ENCODE measurements around the gene IMP3. TPM values are rescaled to one million over a fixed set of nuclear protein-coding genes. Genes with fewer than 3 reads are reported as not detected.
A peak's percentile ranks its signal among the peaks of the same experiment; 100 is the strongest.
"Not testable (repeated sequence)": the region's sequence is repeated elsewhere in the genome, so short reads cannot be mapped to it uniquely, and the experiment has no call there.

IMP3 gene
- total RNA-seq, 1 donor from 2014 or later, result 159 TPM

DNA sequence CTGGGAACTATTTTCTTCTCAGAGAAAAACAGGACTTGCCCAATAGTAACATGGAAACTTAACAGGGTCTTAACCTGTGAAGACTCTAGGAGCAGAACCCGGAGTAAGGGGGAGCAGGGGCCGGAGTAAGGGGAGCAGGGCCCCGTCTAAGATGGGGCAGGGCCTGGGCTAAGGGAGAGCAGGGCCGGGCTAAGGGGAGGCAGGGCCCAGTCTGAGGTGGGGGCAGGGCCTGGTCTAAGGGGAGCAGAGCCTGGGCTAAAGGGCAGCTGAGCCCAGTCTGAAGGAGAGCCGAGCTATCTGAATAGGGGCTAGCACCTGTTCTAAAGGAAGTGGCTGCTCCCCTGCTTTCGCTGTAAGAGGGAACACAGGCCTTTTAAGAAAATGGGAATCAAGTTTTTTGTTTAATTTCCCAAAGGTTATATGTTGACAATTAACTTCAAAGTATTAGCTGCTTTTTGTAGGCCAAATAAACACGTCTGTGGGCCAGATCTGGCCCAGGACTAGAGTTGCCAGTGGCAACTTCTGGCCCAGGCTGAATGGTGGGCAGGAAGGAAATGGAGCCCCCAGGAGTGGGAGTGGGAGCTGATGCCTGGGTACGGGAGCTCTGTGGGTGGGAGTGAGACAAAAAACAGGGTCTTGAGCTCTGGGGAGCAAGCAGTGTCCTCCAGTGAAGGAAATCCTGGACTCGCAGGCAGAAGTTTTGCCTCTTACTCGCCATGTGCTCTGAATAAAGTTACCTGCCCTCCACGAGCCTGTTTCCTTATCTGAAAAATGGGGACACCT, 40.2 kb upstream of the IMP3 start:
- Histone ChIP-seq H3K36me3 (peaks cover 93 to 96% of the 10 kb centered on the region in 2 donors), H3K9me3 (no peaks in the 10 kb centered on the region), H3K27ac (peak overlapping the region; percentile 21 to 23), H3K27me3 (no peaks in the 10 kb centered on the region), H3K4me3 (no peak overlapping the region), H3K4me1 (peaks cover 4 to 20% of the 10 kb centered on the region in 2 donors)
- TF ChIP-seq, protein P1, sequence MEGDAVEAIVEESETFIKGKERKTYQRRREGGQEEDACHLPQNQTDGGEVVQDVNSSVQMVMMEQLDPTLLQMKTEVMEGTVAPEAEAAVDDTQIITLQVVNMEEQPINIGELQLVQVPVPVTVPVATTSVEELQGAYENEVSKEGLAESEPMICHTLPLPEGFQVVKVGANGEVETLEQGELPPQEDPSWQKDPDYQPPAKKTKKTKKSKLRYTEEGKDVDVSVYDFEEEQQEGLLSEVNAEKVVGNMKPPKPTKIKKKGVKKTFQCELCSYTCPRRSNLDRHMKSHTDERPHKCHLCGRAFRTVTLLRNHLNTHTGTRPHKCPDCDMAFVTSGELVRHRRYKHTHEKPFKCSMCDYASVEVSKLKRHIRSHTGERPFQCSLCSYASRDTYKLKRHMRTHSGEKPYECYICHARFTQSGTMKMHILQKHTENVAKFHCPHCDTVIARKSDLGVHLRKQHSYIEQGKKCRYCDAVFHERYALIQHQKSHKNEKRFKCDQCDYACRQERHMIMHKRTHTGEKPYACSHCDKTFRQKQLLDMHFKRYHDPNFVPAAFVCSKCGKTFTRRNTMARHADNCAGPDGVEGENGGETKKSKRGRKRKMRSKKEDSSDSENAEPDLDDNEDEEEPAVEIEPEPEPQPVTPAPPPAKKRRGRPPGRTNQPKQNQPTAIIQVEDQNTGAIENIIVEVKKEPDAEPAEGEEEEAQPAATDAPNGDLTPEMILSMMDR (IDR thresholded peaks at IDR 0.05), result no peak
- DNase-seq (ENCODE audit: low spot score in 2 of 2), result no peak
- intact Hi-C loops (cut with DNase I), result loop anchor here (5.0 kb wide), 1 partner anchor 103 kb away; the partner anchor contains the start of gene PTPN9

DNA sequence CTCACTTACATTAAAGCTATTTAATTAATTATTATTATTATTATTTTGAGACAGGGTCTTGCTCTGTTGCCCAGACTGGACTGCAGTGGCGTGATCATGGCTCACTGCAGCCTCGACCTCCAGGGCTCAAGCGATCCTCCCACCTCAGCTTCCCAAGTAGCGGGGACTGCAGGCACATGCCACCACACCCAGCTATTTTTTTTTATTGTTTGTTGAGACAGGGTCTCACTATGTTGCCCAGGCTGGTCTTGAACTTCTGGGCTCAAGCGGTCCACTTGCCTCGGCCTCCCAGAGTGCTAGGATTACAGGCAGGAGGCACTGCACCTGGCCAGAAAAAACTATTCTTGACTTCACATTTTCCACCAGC, 38.3 kb upstream of the IMP3 start:
- H3K27ac ChIP-seq; intact Hi-C loops (cut with DNase I); H3K9me3 ChIP-seq; H3K27me3 ChIP-seq; H3K4me3 ChIP-seq; DNase-seq (ENCODE audit: low spot score in 2 of 2): not testable (repeated sequence)
- H3K4me1 ChIP-seq, result peaks cover 20 to 36% of the 10 kb centered on the region in 2 donors
- peaks cover 76 to 77% of the 10 kb centered on the region in 2 donors for H3K36me3 ChIP-seq

DNA sequence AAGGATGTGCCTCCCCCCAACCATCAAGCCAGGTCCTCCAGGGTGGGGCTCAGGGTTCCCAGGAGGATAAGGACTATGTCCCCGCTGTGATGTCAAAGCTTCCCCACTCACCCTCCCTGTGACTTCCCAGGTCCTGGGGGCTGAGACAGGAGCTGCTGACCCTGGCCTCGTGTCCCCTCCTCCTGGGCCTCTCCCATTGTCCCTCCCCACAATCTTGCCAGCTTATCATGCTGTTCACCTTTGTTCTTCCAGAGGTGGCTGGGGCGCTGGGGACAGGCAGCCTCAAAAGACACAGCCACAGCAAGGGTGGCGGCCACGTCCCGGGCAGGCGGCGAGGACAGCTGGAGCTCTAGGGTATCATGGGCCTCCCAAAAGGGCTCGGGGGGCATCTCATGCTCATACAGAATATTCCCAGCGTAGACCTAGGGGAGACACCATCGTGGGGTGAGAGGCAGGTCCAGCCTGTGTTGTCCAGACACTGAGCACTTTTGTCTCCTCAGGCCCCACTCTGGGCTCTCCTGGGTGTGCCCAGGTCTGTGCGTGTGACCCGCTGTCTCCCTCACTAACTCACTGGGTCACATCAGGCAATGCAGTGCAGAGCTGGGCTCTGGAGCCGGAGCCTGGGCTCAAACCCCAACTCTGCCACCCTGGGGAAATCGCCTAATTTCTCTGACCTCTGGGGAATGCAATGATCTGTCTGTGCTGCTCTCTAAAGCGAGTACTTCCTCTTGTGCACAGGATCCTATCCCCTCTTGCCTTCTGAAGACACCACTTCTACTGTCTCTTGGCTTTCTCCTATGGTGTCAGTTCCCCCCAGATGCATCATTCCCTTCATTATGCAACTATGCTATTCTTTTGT, 37.7 kb upstream of the IMP3 start:
- intact Hi-C loops (cut with DNase I), result no loop called here
- Histone ChIP-seq H3K27me3 (no peaks in the 10 kb centered on the region), H3K9me3 (no peaks in the 10 kb centered on the region), H3K4me3 (no peak overlapping the region), H3K4me1 (peaks cover 25 to 42% of the 10 kb centered on the region in 2 donors), H3K36me3 (peaks cover 69 to 70% of the 10 kb centered on the region in 2 donors), H3K27ac (peak overlapping the region; percentile 6 to 95)
- no peak for DNase-seq (ENCODE audit: low spot score in 2 of 2)
- TF ChIP-seq, protein P1 (IDR thresholded peaks at IDR 0.05), result no peak

DNA sequence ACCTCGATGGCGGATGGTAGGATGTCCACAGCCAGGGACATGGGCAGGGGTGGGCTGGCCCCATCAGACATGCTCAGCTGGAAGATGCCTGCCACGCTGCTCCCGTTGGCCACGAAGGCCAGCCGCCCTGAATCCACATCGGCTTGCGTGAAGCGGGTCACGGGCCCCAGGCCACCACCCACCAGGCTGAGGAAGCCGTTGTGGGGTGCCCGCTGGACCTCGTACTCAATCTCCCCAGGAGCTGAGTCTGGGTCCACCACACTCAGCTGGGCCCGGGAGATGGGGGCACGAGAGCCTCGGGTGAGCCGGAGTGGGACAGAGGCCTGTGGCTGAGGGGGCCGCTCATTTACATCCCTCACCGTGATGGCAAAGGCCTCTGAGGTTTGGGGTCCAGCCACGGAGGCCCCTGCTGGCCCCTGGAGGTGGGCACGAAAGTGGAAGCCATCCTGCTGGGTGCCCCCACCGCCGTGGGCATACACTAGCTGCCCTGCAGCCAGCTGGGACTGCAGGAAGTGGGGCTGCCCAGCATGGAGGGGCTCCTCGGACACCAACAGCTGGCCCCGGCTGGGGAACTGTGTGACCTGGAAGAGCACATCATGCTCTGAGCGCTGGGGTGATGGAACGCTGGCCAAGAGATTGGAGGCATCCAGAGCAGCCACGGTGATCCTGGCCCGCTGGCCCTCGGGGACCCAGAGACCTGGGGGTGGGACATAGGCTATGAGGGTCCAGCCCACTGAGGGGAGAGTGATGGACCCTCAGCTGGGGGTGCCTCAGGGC, 36.9 kb upstream of the IMP3 start:
- TF ChIP-seq, protein P1 (IDR thresholded peaks at IDR 0.05), result no peak
- Histone ChIP-seq H3K27ac (peak overlapping the region; percentile 95 to 97), H3K9me3 (no peaks in the 10 kb centered on the region), H3K36me3 (peaks cover 61 to 62% of the 10 kb centered on the region in 2 donors), H3K4me1 (peaks cover 25 to 50% of the 10 kb centered on the region in 2 donors), H3K4me3 (no peak overlapping the region), H3K27me3 (no peaks in the 10 kb centered on the region)
- intact Hi-C loops (cut with DNase I), result no loop called here
- DNase-seq (ENCODE audit: low spot score in 2 of 2), result no peak

DNA sequence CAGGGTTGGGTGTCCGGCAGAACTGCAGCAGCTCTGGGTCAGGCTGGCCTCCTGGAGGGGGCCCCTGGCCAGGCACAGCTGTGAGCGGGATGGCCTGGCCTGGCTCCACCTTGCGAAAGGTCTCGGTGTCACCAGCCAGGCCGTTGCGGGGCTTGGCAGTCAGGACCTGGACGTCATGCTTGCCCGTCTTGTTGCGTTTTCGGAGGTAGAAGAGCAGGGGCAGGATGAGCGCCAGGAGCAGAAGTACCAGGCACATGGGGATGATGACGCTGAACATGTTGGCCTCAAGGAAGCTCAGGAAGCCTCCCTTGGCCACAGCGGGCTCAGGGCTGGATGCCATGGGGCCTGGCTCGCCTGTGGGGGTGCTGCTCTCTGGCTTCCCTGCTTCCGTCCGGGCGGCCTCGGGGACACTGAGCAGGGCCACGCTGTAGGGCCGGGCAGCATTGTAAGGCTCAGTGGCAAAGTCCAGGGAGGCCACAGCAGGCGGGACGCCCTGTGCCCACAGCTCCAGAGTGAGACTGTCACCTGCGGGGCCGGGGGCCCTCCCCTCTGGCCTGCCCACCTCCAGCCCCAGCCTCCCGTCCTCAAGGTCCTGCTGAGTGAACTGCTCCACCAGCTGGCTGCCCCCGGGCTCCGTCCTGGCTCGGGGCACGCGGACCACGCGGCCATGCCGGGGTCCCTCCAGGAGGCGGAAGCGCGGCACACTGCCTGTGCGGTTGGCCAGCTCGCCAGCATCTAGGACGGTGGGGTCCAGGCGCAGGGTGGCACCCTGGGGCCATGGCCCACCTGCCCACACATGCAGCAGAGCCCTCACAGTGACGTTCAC, 35.8 kb upstream of the IMP3 start:
- TF ChIP-seq, protein P1 (IDR thresholded peaks at IDR 0.05), result no peak
- Histone ChIP-seq H3K36me3 (peaks cover 50 to 51% of the 10 kb centered on the region in 2 donors), H3K4me3 (peak overlapping the region in 1 of 2 donors; percentile 2), H3K27me3 (no peaks in the 10 kb centered on the region), H3K9me3 (no peaks in the 10 kb centered on the region), H3K4me1 (peaks cover 25 to 53% of the 10 kb centered on the region in 2 donors), H3K27ac (peak overlapping the region; percentile 95 to 97)
- peak in 1 of 2 donors; percentile 81 for DNase-seq (ENCODE audit: low spot score in 2 of 2)
- intact Hi-C loops (cut with DNase I), result no loop called here

Data from ascending aorta (tissue), 2 donors.